Embryonic facial prominence (tissue), 1 donor: Measurements from ENCODE around the gene LDLRAD4.

Source experiments
- DNase-seq: peaks from one replicate; pipeline ENCODE4 v3.0.0-alpha.2; 2016; ENCODE audit errors: extremely low spot score

Gene LDLRAD4

DNA sequence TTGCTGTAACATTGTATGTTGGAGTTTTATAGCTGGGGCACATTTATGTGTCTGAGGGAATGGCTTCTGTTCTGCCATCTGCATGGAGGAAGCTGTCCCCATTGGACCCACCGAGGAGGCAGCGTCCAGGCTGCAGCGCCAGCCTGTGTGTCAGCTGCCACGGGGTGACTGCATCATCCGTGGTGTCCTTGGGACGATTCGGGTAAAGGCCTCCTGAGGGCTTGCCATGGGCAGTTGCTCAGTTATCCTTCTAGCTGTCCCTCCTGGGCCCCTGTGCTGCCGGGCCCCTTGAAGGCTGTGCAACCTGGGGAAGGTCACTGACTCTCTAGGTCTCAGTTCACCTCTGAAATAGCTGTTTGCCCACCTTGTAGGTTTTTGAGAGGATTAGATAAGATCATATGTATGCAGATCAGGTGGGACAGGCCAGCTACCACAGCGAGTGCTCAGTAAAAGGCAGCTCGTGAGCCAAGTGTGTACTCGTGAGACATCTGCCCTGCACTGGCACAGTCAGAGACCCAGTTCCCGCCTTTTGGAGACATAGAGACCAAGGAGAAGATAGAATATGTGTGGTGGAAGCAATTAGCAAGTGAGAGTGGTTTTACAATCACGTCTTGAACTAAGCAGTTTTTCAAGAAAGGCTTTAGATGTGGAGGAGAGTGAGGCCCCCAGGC, 10.6 kb downstream of the LDLRAD4 start:
- no peak for DNase-seq

DNA sequence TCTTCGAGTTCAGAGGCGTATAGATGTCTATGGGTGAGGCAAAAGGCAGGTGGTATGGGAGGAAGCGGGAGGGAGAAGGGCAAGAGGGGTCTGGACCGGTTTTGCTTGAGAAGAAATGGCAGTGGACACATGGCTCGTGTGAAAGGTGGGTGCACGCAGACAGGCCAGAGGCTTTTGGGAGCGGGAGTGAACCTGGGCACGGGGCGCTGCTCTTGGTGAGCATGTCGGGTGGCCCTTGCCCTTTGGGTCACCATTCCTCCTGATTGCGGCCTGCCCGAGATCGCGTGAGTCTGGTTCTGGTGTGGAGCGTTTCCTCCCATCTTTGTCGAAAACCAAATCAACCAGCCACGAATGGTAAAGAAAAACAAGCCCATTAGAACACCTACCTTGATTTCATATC, 12.6 kb downstream of the LDLRAD4 start:
- no peak for DNase-seq

DNA sequence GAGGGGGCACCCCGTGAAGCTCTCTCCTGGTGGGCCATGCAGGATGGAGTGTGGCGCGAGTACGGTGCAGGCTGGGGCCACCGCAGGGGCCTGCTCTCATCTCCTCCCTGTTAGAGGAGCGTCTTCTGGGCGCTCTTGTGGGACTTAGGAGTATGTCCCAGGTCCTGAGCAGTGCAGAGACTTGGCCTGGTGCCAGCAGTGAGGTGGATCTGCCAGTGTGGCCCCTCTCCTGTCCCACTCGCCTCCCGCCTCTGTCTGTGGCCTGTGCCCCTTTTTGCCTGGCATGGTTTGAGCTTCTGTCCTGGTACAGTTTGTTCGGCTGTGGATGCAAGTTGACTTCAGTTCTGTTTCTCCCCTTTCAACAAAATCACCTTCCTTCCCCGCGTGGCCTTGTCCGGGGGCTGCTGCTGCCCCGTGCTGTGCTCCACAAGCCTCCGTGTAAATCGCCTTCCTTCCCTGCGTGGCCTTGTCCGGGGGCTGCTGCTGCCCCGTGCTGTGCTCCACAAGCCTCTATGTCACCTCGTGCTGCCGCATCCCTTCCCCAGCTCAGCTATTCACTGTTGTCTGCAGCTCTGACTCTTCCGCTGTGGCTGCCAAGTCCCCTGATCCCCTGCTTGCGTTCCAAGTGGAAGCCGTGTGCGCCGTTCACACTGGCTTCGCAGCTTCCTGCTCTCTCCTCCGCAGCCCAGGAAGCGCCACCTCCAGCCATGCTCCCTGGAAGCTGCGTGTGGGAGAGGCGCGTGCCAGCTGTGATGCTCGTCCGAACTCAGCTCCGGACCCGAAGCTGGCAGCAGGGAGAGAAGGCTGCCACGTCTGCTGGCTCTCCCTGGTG, 13.7 kb downstream of the LDLRAD4 start:
- no peak for DNase-seq

DNA sequence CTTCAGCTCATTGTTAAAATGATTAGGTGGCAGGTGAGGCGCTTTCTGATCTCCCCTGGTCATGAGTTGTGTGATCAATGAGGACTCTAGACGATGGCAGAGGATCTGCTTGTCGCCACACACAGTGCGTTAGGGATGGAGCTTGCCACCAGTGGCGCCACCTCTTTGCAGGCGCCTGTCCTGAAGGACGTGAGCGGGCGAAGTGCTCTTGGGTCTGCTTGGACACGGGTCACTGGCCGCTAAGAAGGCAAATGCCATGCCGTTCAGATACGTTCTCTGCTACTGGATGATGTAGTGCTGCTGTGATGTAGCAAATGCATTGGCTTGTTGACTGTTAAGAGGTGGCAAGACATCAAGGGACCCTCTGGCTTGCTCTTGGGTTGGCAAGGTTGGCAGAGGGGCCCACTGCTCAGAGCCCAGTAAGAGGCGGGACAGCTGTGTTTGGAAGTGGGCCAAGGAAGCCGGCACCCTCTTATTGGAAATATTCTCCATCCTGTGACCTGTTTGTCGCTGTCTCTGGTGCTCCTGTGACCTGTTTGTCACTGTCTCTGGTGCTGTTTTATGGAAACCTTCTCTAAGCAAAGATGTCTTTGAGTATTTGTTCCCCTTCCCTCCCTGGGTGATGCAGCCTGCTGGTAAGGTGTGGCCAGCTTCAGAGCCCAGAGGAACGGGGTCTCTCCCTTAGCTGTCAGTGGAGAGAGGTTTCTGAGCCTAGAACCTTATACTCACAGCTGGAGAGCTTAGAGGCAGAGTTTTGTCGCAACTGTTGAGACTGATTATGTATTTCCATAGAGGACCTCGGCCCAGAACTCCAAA, 14.6 kb downstream of the LDLRAD4 start:
- no peak for DNase-seq

DNA sequence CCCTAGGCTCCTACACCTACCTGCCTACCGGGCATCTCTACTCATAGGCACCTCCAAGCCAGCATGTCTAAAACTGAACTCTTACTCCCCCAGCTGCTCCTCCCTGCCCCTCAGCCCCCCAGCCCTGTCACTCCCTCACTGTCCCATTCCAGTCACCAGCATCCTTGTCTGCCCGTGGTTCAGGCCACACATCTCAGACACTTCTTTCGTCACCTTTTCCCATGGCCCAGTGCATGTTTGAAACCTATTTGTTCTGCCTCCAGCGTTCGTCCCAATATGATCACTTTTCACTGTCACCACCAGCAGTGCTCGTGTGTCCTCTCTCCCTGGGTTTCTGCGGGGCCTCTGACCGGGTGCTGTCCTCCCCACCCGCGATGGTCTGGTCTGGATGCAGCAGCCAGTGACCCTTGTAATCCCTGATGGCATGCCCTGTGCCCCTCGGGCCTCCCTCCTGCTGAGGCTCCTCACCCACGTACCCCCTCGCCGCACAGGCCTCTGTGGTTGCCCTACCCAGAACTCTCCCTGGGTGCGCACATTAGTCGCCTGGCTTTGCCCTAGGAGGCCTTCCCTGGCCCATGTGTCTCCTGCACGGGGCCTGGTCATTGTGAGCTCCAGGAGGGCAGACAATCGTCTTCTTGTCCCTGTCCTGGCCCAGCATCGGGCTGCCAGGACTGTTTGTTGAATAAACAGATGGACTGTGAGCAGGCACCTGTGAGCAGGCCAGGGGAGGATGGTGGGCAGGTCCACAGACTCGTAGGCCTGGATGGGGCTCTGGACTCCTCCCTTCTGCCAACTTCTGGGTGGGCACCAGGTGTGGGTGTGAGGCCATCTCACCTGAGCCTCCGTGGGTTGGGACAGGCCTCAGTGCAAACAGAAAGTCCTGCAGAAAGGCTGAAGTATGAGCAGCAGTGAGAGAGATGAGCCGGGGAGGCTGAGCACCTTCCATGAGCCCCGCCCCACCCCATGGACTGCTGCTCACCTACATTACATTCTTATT, 15.5 kb downstream of the LDLRAD4 start:
- no peak for DNase-seq

DNA sequence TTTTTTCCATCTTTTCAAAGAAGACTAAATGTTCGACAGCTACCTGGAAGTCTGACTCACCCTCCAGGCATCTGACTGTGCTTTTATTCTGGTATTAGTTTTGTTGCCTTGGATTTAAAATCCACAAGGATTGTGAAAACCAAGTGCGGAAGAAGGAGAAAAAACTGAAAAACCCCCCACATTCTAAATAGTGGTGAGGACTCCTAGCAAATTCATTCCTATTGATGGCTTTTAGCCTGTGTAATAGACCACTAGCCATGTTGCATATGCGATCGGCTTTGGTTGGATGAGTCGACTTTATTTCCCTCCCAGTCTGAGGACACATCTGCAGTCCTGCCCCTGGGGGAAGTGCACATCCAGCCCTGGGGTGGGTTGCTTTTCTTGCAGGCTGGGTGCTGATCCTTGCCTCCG, 16.9 kb downstream of the LDLRAD4 start:
- no peak for DNase-seq

DNA sequence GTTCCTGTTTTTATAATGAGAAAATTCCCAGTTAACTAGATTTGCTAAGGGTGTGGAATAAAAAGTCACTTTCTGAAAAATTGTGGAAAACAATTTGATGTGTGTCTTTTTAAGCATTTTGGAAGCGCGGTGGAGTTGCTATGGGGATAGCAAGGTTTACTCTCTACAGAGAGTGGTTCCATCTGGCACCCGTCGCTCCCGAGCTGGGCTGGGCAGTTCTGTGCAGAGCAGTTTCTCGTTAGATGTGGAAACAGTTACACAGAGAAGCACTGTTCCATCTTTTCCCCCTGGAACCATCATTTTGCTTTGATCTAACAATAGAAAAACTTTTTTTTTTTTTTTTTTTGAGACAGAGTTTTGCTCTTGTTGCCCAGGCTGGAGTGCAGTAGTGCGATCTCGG, 17.4 kb downstream of the LDLRAD4 start:
- peak; percentile 47 for DNase-seq

DNA sequence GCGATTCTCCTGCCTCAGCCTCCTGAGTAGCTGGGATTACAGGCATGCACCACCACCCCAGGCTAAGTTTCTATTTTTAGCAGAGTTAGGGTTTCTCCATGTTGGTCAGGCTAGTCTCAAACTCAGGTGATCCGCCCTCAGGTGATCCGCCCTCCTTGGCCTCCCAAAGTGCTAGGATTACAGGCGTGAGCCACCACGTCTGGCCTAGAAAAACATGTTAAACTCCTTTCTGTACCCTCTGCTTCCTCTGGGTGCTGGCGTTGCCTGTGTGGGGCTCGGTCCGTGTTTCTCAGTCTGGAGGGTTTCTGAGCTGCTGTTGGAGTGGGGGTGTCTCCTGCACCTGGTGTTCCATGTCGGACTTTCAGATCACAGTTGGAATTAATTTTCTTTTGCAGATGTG, 17.9 kb downstream of the LDLRAD4 start:
- DNase-seq = no peak

DNA sequence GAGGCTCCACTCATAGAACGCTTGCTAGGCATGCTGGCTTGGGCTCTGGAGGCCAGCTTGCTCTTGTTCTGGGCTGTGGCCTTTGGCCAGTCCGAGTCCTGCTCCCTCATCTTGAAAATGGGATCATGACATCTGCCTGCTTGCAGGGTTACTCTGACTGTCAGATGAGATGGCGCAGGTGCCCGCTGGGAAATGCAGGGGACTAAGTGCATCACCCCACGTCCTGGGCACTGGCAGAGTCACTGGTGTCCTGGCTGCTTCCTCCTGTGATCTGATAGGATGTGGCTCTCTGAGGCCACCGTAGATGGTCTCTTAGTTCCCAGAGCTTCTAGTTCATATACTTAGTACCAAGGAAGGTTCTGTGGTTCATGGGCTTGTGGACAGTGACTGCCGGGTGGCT, 18.5 kb downstream of the LDLRAD4 start:
- no peak for DNase-seq

DNA sequence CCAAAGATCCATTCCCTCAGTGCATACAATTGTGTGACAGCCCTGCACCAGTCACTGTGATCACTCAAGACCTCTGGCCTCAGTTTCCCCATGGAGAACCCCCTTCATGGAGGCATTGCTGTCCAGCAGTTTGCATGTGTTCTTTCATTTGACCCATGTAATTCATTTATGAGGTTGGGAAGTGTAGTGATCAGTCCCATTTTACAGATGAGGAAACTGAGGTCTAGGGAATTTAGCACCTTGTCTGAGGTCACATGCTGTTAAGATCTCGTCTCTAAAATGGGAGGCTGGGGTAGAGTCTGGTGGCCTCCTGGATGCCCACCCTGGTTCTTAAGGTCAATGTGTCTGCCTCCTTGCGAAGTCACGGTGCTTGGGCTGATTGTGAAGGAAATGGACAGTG, 19.1 kb downstream of the LDLRAD4 start:
- no peak for DNase-seq

DNA sequence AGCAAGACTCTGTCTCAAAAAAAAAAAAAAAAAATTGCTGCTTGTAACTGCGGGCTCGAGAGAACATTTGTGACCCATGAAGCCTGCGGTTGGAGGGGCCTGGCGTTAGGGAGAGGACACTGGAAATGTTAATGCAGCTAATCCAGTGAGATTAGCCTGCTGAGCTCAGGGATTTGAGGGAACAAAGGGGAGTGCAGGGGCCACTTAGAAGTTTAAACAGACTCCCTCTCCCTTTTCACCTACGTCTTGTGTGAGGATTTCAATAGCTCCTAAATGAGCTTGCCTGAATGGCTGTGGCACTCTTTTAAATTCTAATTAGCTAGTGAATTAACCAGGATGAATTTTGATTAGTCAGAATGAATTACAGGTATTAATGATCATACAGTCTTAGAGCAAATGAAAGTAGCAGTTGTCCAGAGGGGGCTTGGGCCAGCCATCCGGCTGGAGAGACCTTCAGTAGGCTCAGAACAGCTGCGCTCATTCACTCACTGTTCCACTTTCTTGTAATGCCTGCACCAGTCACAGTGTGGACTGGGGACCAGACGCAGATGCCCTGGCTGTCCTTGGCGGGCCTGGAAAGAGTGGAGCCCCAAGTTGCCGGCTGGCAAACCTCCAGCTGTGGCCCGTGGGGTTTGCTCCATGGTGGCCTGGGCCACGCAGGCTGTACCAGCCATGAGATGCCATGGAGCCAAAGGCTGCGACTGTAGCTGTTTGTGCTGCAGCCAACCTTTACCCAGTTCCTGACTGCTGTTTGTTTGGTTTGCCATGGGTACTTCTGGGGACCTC, 20.8 kb downstream of the LDLRAD4 start:
- DNase-seq = no peak

DNA sequence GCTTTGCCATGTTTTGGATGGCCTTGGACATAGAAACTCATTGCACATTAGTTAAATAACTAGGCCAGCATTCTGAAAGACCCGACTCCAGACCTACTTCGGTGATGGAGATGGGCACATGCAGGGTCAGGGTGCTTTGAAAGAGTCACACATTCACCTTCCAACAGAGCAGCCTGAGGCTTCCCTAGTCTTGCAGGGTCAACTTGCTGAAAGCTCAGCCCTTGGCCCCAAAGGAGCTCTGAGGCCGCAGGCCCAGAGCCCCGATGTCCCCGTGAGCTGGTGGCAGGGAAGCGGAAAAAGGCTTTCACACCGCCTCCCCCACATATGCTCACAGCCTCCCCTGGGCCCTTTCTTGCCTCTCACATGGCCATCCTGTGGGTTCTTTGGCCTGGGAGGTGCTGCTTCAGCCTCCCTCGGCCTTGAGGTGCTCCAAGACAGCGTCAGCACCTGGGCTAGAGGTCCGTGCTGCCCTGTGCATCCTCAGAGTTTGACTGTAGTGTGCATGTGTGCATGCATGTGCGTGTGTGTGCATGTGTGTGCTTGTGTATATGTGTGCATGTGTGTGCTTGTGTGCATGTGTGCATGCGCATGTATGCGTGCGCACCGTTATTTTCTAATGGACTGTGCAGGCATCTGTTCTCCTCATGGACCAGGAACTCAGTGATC, 21.6 kb downstream of the LDLRAD4 start:
- no peak for DNase-seq

DNA sequence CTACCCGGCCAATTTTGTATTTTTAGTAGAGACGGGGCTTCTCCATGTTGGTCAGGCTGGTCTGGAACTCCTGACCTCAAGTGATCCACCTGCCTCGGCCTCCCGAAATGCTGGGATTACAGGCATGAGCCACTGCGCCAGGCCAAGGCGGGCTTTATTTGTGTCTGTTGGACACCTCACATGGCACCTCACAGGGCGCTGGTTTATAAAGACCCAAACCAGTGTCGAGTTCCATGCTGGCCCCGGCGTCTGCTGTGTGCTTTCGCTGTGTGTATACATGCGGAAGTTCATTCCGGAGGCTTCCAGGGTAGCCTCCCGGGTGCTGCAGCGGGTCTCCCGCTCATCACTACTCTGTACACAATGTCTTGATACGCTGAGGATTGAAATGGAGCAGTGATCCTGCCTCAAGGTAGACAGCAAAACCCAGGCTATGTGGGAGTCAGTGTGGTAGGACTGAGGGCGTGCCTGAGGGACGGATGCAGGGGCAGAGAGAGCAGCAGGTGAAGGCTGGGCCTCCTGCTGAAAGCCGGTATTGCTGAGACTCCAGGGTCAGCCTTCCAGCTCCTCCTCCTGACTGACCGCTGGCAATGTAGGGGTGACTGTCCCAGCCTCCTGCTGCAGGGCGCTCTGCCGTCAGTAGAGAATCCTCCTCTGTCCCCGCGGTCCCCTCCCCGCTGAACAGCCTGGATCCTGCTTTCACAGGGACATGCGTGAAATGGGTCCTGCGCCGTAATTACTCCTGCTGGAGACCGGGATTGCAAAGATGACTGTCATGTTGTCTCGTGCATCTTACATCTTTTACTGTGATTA, 22.7 kb downstream of the LDLRAD4 start:
- no peak for DNase-seq

DNA sequence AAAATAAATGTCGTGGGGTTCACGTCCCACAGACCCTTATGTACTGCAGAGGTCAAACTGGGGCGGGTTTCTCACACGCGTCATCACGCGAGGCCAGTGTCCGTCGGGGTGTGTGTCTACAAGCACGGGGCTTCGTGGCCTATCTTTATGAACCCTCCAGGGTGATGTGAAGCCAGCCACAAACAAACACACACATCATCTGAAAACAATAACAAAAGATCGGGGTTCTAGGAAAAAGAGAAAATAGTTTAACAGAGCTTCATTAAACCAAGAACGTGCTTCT, 23.3 kb downstream of the LDLRAD4 start:
- DNase-seq = no peak

DNA sequence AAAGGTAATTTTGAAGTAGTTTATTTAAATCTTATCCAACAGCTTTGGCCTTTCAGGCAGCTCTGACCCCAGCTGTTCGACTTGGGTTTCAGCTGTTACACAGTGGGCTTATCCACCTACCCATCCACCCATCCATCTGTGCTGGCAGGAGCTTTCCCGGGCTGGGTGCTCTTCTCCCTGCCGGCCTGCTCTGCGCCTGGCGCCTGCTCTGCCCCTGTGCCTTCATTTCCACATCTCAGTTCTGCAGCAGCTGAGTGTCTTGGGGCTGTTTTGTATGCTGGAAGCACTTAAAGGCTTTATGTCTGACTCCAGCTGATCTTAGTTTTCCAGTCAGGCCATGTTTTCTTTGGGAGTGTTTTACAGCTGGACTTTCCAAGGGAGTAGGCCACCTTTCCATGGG, 24.2 kb downstream of the LDLRAD4 start:
- DNase-seq = no peak

DNA sequence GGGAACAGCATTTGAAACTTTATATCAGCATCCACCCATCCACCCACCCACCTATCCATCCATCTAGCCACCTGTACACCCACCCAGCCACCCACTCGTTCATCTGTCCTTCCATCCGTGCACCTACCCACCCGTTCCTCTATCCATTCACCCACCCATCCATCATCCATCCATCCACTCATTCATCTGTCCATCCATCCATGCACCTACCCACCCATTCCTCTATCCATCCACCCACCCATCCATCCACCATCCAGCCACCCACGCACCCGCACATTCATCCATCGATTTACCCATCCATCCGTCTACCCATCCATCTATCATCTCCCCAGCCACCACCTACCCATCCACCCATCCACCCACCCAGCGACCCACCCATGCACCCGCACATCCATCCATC, 24.8 kb downstream of the LDLRAD4 start:
- no peak for DNase-seq

DNA sequence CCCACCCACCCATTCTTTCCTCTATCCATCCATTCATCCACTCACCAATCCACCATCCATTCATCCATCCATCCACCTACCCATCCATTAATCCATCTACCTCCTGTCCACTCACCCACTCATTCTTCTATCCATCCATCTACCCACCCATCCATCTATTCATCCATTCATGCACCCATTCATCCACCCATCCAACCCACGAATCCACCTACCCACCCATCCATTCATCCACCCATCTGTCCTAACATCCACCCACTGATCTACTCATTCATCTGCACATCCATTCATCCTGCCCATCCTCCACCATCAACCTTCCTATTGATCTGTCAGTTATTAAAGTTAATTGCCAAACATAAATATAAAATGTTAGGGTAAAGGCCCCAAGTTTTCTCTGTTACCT, 25.6 kb downstream of the LDLRAD4 start:
- DNase-seq = no peak

DNA sequence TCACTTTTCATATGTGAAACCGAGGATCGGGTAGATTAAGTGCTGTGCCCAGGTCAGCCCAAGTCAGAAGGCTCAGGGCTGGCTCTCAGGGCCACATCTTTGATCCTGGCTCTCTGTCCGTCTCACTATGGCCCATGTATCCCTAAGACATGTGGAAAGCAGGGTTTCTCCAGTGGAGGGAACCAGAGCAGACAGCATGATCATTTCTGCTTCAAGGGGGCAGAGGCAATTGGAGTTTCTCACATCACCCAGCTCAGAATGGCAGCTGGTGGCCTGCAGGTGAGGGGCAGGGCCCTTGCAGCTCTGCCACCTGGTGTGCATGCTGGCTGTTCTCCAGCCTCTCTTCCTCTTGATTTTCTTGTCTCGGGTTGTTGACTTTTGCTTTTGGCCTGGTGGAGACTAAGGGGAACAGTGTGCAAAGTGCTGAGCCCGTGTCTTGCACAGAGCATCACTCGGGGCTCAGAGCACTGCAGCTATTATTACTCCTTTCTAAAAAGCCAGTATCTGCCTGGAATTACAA, 27.0 kb downstream of the LDLRAD4 start:
- DNase-seq = no peak

DNA sequence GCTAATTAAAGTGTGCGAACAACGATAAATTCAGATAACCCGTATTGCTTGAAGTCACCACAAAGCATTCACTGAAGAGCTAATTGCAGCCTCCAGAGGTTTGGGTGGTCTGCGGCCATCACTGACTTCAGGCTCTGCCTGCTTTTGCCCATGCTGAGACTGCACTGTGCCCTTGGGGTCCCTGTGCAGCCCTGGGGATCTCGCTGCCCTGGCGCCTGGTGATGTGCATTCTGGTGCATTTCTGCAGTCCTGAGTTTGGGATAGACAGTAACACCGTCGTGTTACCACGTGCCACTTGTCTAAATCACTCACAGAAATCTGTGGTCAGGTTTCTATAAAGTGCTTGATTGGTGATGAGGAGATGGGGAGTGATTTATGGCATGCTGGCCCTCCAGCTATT, 27.6 kb downstream of the LDLRAD4 start:
- DNase-seq = no peak
